Measurements from ENCODE around the gene EEF1AKMT1.
"Not testable (repeated sequence)": the region's sequence is repeated elsewhere in the genome, so short reads cannot be mapped to it uniquely, and the experiment has no call there.

The EEF1AKMT1 gene

GRCh38 chr13:20778311-20778710 is 4.5 kb upstream of the EEF1AKMT1 start:
- in situ Hi-C loops (cut with HindIII; ENCODE audit: low sequenced_read_pairs) = no loop called here

- in situ Hi-C loops (cut with HindIII; ENCODE audit: low sequenced_read_pairs) = no loop called here
Measured at GRCh38 chr13:20776751-20777150, 3.0 kb upstream of the EEF1AKMT1 start.

- in situ Hi-C loops (cut with HindIII; ENCODE audit: low sequenced_read_pairs) = no loop called here
Measured at GRCh38 chr13:20775961-20776360, 2.2 kb upstream of the EEF1AKMT1 start.

DNA sequence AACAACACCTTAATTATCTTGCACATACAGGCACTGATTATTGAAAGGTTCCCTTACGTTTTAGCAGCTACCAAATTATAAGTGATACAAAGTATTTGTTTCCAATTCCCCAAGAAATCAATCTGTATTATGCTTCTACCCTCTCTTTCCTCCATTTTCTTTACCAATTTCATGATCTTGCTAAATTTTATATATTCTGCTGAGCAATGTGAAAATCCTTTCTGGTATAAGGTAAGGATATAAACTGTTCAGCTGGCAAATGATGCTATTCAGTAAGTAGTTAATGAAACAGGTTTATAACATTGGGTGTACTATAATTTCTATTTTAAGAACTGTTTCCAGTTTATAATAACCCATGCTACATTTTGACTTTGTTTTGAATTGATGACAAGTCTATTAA is 985 bp upstream of the EEF1AKMT1 start:
- in situ Hi-C loops (cut with HindIII; ENCODE audit: low sequenced_read_pairs) = no loop called here

DNA sequence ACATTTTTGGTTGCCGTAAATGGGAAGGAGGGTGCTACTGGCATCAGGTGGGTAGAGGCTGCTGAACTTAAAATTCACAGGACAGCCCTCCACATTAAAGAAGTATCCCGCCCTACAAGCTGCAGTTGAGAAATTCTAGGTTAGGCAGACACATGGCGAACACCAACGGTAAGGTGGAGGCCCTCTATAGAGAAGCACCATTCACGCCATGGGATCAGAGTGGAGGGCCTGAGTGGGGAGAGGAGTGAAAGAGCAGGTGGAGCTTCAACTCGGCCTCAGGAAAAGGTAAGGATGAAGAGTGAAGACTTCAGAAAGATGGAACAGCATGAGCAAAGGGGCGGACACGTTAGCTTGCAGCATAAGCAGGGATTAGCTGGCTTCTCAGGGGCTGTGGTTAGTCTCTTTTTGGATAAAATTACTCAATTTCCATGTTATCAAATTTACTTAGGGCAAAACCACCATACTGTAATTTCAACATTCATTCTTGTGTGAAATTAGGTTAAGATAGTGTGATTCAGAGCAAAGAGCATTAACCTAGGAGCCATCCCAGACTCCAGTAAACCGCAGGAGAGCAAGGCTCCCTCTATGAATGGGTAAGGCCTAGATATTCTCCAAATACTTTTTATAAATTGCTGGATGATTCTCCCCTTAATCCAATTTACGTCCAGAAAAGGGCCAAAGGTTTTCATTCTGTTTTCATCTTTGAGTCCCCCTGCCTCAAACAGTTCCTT is 1.2 kb downstream of the EEF1AKMT1 start:
- in situ Hi-C loops (cut with HindIII; ENCODE audit: low sequenced_read_pairs) = no loop called here

DNA sequence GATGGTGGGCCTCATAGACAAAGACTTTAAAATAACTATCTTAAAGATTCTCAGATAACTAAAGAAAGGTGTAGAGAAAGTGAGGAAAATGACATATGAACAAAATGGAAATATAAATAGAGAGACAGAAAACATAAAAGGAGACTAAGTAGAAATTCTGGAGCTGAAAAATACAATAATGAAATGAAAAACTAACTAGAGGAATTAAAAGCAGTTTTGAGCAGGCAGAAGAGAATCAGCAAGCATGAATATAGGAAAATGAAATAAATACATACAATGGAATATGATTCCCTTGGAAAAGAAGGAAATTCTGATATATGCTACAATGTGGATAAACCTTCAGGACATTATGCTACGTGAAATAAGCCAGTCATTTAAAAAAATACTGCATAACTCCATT is 3.9 kb downstream of the EEF1AKMT1 start:
- in situ Hi-C loops (cut with HindIII; ENCODE audit: low sequenced_read_pairs) = no loop called here

- in situ Hi-C loops (cut with HindIII; ENCODE audit: low sequenced_read_pairs) = no loop called here
Measured at GRCh38 chr13:20769091-20769490, 4.7 kb downstream of the EEF1AKMT1 start.

GRCh38 chr13:20767309-20767943 is 6.3 kb downstream of the EEF1AKMT1 start:
- in situ Hi-C loops (cut with HindIII; ENCODE audit: low sequenced_read_pairs) = no loop called here

DNA sequence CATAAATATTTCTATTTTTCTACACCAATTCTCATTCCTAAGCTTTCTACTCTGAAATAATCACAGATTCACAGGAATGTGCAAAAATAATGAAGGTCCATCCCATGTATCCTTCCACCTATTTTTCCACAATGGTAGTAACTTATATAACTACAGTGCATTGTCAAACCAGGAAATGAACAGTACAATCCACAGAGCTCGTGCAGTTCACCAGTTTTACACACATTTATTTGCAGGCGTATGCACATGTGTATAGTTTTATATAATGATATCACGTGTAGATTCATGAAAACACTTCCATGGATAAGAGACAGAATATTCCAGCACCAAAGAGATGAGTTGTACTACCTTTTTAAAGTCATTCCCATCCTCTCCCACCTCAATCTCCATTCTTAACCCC is 12.9 kb downstream of the EEF1AKMT1 start:
- in situ Hi-C loops (cut with HindIII; ENCODE audit: low sequenced_read_pairs) = loop anchor here (5.0 kb wide), 1 partner anchor 44 kb away; no protein-coding TSS in a partner anchor

DNA sequence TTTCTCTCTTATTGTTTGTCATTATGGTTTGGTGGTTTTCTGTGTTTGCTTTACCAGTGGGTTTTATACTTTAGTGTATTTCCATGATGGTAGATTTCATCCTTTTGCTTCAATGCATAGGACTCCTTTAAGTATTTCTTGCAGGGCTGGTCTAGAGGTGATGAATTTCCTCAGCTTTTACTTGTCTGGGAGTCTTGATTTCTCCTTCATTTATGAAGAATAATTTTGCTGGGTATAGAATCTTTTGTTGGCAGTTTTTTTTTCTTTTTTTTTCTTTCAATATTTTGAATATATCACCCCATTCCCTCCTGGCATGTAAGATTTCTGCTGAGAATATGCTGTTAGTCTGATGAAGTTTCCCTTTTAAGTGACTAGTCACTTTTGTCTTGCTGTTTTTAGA is 19.8 kb downstream of the EEF1AKMT1 start:
- in situ Hi-C loops (cut with HindIII; ENCODE audit: low sequenced_read_pairs) = no loop called here

- in situ Hi-C loops (cut with HindIII; ENCODE audit: low sequenced_read_pairs) = no loop called here
Measured at GRCh38 chr13:20749377-20749776, 24.4 kb downstream of the EEF1AKMT1 start.

DNA sequence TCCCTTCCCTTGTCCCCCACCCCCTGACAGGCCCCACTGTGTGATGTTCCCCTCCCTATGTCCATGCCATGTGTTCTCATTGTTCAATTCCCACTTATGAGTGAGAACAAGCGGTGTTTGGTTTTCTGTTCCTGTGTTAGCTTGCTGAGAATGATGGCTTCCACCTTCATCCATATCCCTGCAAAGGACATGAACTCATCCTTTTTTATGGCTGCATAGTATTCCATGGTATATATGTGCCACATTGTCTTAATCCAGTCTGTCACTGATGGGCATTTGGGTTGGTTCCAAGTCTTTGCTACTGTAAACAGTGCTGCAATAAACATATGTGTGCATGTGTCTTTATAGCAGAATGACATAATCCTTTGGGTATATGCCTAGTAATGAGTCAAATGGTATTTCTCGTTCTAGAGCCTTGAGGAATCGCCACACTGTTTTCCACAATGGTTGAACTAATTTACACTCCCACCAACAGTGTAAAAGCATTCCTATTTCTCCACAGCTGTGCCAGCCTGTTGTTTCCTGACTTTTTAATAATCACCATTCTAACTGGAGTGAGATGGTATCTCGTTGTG is 29.8 kb downstream of the EEF1AKMT1 start:
- in situ Hi-C loops (cut with HindIII; ENCODE audit: low sequenced_read_pairs) = not testable (repeated sequence)

DNA sequence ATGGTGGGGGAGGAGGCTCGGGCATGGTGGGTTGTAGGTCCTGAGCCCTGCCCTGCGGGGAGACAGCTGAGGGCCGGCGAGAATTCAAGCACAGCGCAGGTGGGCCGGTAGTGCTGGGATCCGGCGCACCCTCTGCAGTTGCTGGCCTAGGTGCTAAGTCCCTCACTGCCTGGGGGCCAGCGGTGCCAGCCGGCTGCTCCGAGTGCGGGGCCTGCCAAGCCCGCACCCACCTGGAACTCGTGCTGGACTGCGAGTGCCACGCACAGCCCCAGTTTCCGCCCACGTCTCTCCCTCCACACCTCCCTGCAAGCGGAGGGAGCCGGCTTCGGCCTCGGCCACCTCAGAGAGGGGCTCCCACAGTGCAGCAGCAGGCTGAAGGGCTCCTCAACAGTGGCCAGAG is 33.7 kb downstream of the EEF1AKMT1 start:
- in situ Hi-C loops (cut with HindIII; ENCODE audit: low sequenced_read_pairs) = no loop called here

- in situ Hi-C loops (cut with HindIII; ENCODE audit: low sequenced_read_pairs) = no loop called here
Measured at GRCh38 chr13:20738616-20739015, 35.1 kb downstream of the EEF1AKMT1 start.

- in situ Hi-C loops (cut with HindIII; ENCODE audit: low sequenced_read_pairs) = no loop called here
Measured at GRCh38 chr13:20729633-20730585, 43.9 kb downstream of the EEF1AKMT1 start.

- in situ Hi-C loops (cut with HindIII; ENCODE audit: low sequenced_read_pairs) = no loop called here
Measured at GRCh38 chr13:20728579-20729311, 45.0 kb downstream of the EEF1AKMT1 start.

GRCh38 chr13:20727856-20728255 is 45.9 kb downstream of the EEF1AKMT1 start:
- in situ Hi-C loops (cut with HindIII; ENCODE audit: low sequenced_read_pairs) = no loop called here

- in situ Hi-C loops (cut with HindIII; ENCODE audit: low sequenced_read_pairs) = loop anchor here (25.0 kb wide), 1 partner anchor 534 kb away; the partner anchor contains the start of gene GJB2
Measured at GRCh38 chr13:20721454-20722357, 52.1 kb downstream of the EEF1AKMT1 start.

- in situ Hi-C loops (cut with HindIII; ENCODE audit: low sequenced_read_pairs) = loop anchor here (25.0 kb wide), 1 partner anchor 534 kb away; the partner anchor contains the start of gene GJB2
Measured at GRCh38 chr13:20721058-20721453, 52.7 kb downstream of the EEF1AKMT1 start.

Data from endothelial cell of hepatic sinusoid (primary cell).